ENCODE data around the gene PPP1R26. TPM values are rescaled to one million over a fixed set of nuclear protein-coding genes. Genes with fewer than 3 reads are reported as not detected.

The PPP1R26 gene
- polyA plus RNA-seq, 1 experiment = 6.0 TPM

GRCh38 chr9:135517407-135517822, 37.8 kb downstream of the PPP1R26 start:
- Histone ChIP-seq H3K36me3 (ENCODE audit: control insufficient read depth, insufficient read depth, low read length) (no peaks in the 10 kb centered on the region), H3K27me3 (ENCODE audit: control insufficient read depth, insufficient read depth, low read length) (no peaks in the 10 kb centered on the region; the same call in 1 of the 2 replicates), H3K4me3 (ENCODE audit: low read depth, low read length) (no peak overlapping the region)
- CTCF ChIA-PET = interaction anchor here (2.4 kb wide), 1 partner anchor 13 kb away, joined by 10 read pairs; no protein-coding TSS in a partner anchor
- TF ChIP-seq CTCF (IDR thresholded peaks at IDR 0.05; ENCODE audit: insufficient read depth, low read depth, low read length) = no peak
- DNase-seq (ENCODE audit: low read depth) = no peak
- POLR2A ChIA-PET = no interaction called here

- POLR2A ChIA-PET = no interaction called here
- no peaks in the 10 kb centered on the region; the same call in 1 of the 2 replicates for H3K27me3 ChIP-seq (ENCODE audit: control insufficient read depth, insufficient read depth, low read length)
- no peaks in the 10 kb centered on the region for H3K36me3 ChIP-seq (ENCODE audit: control insufficient read depth, insufficient read depth, low read length)
- no peak for DNase-seq (ENCODE audit: low read depth)
- H3K4me3 ChIP-seq (ENCODE audit: low read depth, low read length) = no peak overlapping the region
- no peak for TF ChIP-seq CTCF (IDR thresholded peaks at IDR 0.05; ENCODE audit: insufficient read depth, low read depth, low read length)
- CTCF ChIA-PET = interaction anchor here (1.0 kb wide), 1 partner anchor 15 kb away, joined by 4 read pairs; no protein-coding TSS in a partner anchor
Observed at GRCh38 chr9:135519179-135519971, 39.8 kb downstream of the PPP1R26 start.

- H3K4me3 ChIP-seq (ENCODE audit: low read depth, low read length) = no peak within 1 kb of the TSS
- DNase-seq (ENCODE audit: low read depth) = no peak
- no peaks in the 10 kb centered on the region; the same call in 1 of the 2 replicates for H3K27me3 ChIP-seq (ENCODE audit: control insufficient read depth, insufficient read depth, low read length)
- no peaks in the 10 kb centered on the region for H3K36me3 ChIP-seq (ENCODE audit: control insufficient read depth, insufficient read depth, low read length)
- ChIA-PET CTCF (interaction anchor here (0.6 kb wide), 1 partner anchor 615 kb away, joined by 3 read pairs; no protein-coding TSS in a partner anchor), POLR2A (no interaction called here)
- TF ChIP-seq CTCF (IDR thresholded peaks at IDR 0.05; ENCODE audit: insufficient read depth, low read depth, low read length) = no peak
Observed at GRCh38 chr9:135520916-135521607, 41.5 kb downstream of the PPP1R26 start, which contains the start of gene LCN1. LCN1 (plus strand) TSS chr9:135521440; CDS start chr9:135521498, 58 bp downstream.

GRCh38 chr9:135521608-135522095, 42.1 kb downstream of the PPP1R26 start:
- POLR2A ChIA-PET = no interaction called here
- CTCF ChIA-PET = interaction anchor here (0.6 kb wide), 1 partner anchor 614 kb away, joined by 3 read pairs; no protein-coding TSS in a partner anchor
- H3K36me3 ChIP-seq (ENCODE audit: control insufficient read depth, insufficient read depth, low read length) = no peaks in the 10 kb centered on the region
- DNase-seq (ENCODE audit: low read depth) = no peak
- H3K27me3 ChIP-seq (ENCODE audit: control insufficient read depth, insufficient read depth, low read length) = no peaks in the 10 kb centered on the region; the same call in 1 of the 2 replicates
- no peak for TF ChIP-seq CTCF (IDR thresholded peaks at IDR 0.05; ENCODE audit: insufficient read depth, low read depth, low read length)
- H3K4me3 ChIP-seq (ENCODE audit: low read depth, low read length) = no peak overlapping the region

Data from BJ (cell line).